ENCODE measurements around the gene PTGIR.

DNA sequence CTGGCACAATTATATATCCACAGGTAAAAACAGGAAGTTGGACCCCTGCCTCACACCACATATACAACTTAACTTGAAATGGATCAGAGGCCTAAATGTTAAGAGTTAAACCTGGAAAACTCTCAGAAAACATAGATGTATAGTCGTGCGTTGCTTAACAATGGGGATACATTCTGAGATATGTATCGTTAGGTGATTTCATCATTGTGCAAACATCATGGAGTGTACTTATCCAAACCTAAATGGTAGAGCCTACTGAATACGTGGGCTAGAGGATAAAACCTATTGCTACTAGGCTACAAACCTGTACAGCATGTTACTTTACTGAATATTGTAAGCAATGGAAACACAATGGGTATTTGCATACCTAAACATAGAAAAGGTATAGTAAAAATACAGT lies 38.6 kb downstream of the PTGIR start:
- TF ChIP-seq CTCF (IDR thresholded peaks at IDR 0.05) (no peak), POLR2A (IDR thresholded peaks at IDR 0.05) (no peak)

All from vagina (tissue), 2 donors.